Activated CD4-positive, alpha-beta T cell treated with anti-CD3 and anti-CD28 coated beads, Interleukin-2, amount 50 U/mL, for 16 hours (primary cell): Measurements from ENCODE around the gene CACNA1D.

Source experiments
- DNase-seq: peaks from one replicate; pipeline ENCODE4 v3.0.0-alpha.2; 2020

CACNA1D gene

GRCh38 chr3:53495520-53496391, 1.3 kb downstream of the CACNA1D start:
- DNase-seq = no peak

GRCh38 chr3:53496392-53496670, 1.9 kb downstream of the CACNA1D start:
- DNase-seq = no peak

GRCh38 chr3:53496984-53497383, 2.6 kb downstream of the CACNA1D start:
- no peak for DNase-seq

GRCh38 chr3:53498806-53499641, 4.6 kb downstream of the CACNA1D start:
- no peak for DNase-seq

- no peak for DNase-seq
These were observed 5.9 kb downstream of the CACNA1D start for GRCh38 chr3:53500165-53500777.

GRCh38 chr3:53501178-53501577, 6.8 kb downstream of the CACNA1D start:
- no peak for DNase-seq

- no peak for DNase-seq
These were observed 8.3 kb downstream of the CACNA1D start for GRCh38 chr3:53502737-53503136.

GRCh38 chr3:53503195-53503594, 8.8 kb downstream of the CACNA1D start:
- no peak for DNase-seq

- no peak for DNase-seq
These were observed 11.8 kb downstream of the CACNA1D start for GRCh38 chr3:53506110-53506762.

GRCh38 chr3:53506763-53507145, 12.3 kb downstream of the CACNA1D start:
- no peak for DNase-seq

- DNase-seq = no peak
These were observed 15.1 kb downstream of the CACNA1D start for GRCh38 chr3:53509494-53509893.

- no peak for DNase-seq
These were observed 16.1 kb downstream of the CACNA1D start for GRCh38 chr3:53510508-53510907.

GRCh38 chr3:53511246-53511645, 16.8 kb downstream of the CACNA1D start:
- DNase-seq = no peak

- peak; percentile 63 for DNase-seq
These were observed 19.3 kb downstream of the CACNA1D start for GRCh38 chr3:53513556-53514190.

GRCh38 chr3:53516339-53516738, 21.9 kb downstream of the CACNA1D start:
- no peak for DNase-seq

- no peak for DNase-seq
These were observed 24.1 kb downstream of the CACNA1D start for GRCh38 chr3:53518495-53518981.

GRCh38 chr3:53519065-53519709, 24.8 kb downstream of the CACNA1D start:
- DNase-seq = no peak

GRCh38 chr3:53523346-53523745, 28.9 kb downstream of the CACNA1D start:
- DNase-seq = no peak

GRCh38 chr3:53524566-53524965, 30.2 kb downstream of the CACNA1D start:
- DNase-seq = no peak

- no peak for DNase-seq
These were observed 31.6 kb downstream of the CACNA1D start for GRCh38 chr3:53525765-53526703.

- DNase-seq = no peak
These were observed 32.3 kb downstream of the CACNA1D start for GRCh38 chr3:53526704-53527055.
